ENCODE measurements around the gene KLF11. TPM values are rescaled to one million over a fixed set of nuclear protein-coding genes. Genes with fewer than 3 reads are reported as not detected.

The KLF11 gene
- polyA plus RNA-seq, 3 donors, result 21.0 to 69.8 (median 25.3) TPM

DNA sequence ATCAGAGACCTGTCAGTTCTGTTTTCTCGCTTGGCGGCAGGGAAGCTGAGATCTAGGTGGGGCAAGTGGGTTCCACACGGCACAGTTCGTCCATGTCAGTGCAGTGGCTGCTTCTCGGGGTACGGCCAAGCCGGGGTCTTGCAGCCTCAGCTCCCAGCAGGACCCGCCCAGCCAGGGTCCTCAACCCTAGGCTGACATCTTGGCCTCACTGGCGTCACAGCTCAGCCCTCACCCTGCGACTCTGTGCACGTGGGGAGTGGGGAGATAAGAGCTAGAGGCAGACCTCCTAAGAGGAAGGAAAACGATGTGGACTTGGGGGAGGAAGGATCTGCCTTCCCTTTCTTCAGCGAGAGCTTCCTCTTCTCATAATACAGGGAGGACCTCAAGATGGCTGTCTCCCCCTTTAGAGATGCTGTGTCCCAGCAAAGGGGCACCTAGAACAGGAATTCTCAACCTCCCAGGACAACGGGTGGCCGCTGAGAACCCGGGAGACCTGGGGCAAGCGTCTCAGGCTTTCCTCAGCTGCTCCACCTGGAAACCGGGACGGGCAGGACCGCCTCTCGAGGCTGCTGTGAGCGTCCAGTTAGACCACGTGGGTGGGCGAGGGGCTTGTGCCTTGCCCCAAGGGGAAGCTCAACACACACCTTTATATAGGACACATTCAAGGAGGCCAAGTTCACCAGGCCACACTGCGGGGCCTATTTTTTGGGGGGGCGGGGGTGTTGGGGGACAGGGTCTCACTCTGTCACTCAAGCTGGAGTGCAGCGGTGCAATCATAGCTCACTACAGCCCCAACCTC lies 23.5 kb upstream of the KLF11 start:
- Mint-ChIP-seq H3K9me3 (peaks cover 0 to 12% (median 3%) of the 10 kb centered on the region in 7 donors), H3K4me3 (peak overlapping the region; percentile 24 to 64), H3K4me1 (peaks cover 31% of the 10 kb centered on the region), H3K27ac (peak overlapping the region; percentile 64 to 89 (median 86)), H3K27me3 (ENCODE audit: low read depth in 3 of 3) (peaks cover 3 to 9% (median 6%) of the 10 kb centered on the region in 3 donors), H3K36me3 (no peaks in the 10 kb centered on the region)
- 85% methylated on average over 19 of the region's 27 CpGs for WGBS (ENCODE audit: insufficient coverage)
- peaks cover 22 to 32% of the 10 kb centered on the region in 2 donors for H3K4me1 ChIP-seq (ENCODE audit: control insufficient read depth in 1 of 2, insufficient read depth in 2 of 2, low read length in 2 of 2)
- no peaks in the 10 kb centered on the region for H4K20me1 ChIP-seq (ENCODE audit: insufficient read depth, low read length)
- TF ChIP-seq, protein P1, sequence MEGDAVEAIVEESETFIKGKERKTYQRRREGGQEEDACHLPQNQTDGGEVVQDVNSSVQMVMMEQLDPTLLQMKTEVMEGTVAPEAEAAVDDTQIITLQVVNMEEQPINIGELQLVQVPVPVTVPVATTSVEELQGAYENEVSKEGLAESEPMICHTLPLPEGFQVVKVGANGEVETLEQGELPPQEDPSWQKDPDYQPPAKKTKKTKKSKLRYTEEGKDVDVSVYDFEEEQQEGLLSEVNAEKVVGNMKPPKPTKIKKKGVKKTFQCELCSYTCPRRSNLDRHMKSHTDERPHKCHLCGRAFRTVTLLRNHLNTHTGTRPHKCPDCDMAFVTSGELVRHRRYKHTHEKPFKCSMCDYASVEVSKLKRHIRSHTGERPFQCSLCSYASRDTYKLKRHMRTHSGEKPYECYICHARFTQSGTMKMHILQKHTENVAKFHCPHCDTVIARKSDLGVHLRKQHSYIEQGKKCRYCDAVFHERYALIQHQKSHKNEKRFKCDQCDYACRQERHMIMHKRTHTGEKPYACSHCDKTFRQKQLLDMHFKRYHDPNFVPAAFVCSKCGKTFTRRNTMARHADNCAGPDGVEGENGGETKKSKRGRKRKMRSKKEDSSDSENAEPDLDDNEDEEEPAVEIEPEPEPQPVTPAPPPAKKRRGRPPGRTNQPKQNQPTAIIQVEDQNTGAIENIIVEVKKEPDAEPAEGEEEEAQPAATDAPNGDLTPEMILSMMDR (IDR thresholded peaks at IDR 0.05), result no peak
- intact Hi-C loops (cut with micrococcal nuclease), result no loop called here
- no peaks in the 10 kb centered on the region for H3K79me2 ChIP-seq (ENCODE audit: insufficient read depth, low read length)
- DNase-seq, result peak; percentile 31 to 59 (median 48)
- H3K4me2 ChIP-seq (replicated peaks; ENCODE audit: extremely low read depth, low read length, poor library complexity, severe bottlenecking), result peak overlapping the region; percentile 31
- H3K4me3 ChIP-seq (replicated peaks in 1 of 3; ENCODE audit: low read depth in 2 of 3, low read length in 3 of 3), result peak overlapping the region in 1 of 3 experiments; percentile 15
- peak overlapping the region; percentile 71 to 85 for H3K27ac ChIP-seq (ENCODE audit: low read depth in 1 of 2, low read length in 2 of 2)
- peak overlapping the region; percentile 15 for H3K9ac ChIP-seq (ENCODE audit: insufficient read depth, low read length, poor library complexity, severe bottlenecking)
- no peaks in the 10 kb centered on the region for H3K27me3 ChIP-seq (ENCODE audit: control insufficient read depth in 2 of 2, insufficient read depth in 2 of 2, low read length in 2 of 2)
- peaks cover 3 to 4% of the 10 kb centered on the region in 2 donors for H3K9me3 ChIP-seq (replicated peaks in 1 of 2; ENCODE audit: control insufficient read depth in 1 of 2, insufficient read depth in 1 of 2, low read length in 2 of 2)
- peak overlapping the region; percentile 52 for H2AFZ ChIP-seq (ENCODE audit: insufficient read depth, low read depth, low read length, poor library complexity, severe bottlenecking)
- no peaks in the 10 kb centered on the region for H3K36me3 ChIP-seq (replicated peaks in 1 of 2; ENCODE audit: control insufficient read depth in 1 of 2, insufficient read depth in 2 of 2, low read length in 2 of 2)

DNA sequence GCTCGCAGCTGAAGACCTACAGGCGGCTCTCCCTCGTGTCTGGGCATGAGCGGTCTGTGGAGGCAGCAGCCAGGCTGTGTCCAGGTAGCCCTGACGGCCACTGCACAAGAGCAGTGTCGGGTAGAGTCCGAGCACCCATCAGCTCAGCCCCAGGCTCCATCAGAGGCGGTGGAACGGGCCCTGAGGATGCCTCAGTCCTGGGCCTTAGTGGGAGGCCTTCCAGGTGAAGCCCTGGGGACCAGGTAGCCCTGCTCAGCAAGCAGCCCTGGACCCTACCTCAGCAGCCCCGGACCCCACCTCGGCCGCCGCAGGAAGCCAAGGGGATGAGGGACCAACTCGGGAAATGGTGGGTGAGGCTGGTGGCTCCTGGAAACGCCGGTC lies 21.3 kb upstream of the KLF11 start:
- no peaks in the 10 kb centered on the region for H3K27me3 ChIP-seq (ENCODE audit: control insufficient read depth in 2 of 2, insufficient read depth in 2 of 2, low read length in 2 of 2)
- H4K20me1 ChIP-seq (ENCODE audit: insufficient read depth, low read length), result no peaks in the 10 kb centered on the region
- H3K27ac ChIP-seq (ENCODE audit: low read depth in 1 of 2, low read length in 2 of 2), result no peak overlapping the region
- peaks cover 22 to 32% of the 10 kb centered on the region in 2 donors for H3K4me1 ChIP-seq (ENCODE audit: control insufficient read depth in 1 of 2, insufficient read depth in 2 of 2, low read length in 2 of 2)
- intact Hi-C loops (cut with micrococcal nuclease), result no loop called here
- DNase-seq, result no peak
- no peak overlapping the region for H3K4me3 ChIP-seq (replicated peaks in 1 of 3; ENCODE audit: low read depth in 2 of 3, low read length in 3 of 3)
- Mint-ChIP-seq H3K36me3 (no peaks in the 10 kb centered on the region), H3K27ac (no peak overlapping the region), H3K4me3 (no peak overlapping the region), H3K9me3 (peaks cover 0 to 9% (median 7%) of the 10 kb centered on the region in 7 donors), H3K4me1 (peaks cover 31% of the 10 kb centered on the region), H3K27me3 (ENCODE audit: low read depth in 3 of 3) (peaks cover 0 to 6% (median 5%) of the 10 kb centered on the region in 3 donors)
- no peak overlapping the region for H3K9ac ChIP-seq (ENCODE audit: insufficient read depth, low read length, poor library complexity, severe bottlenecking)
- H3K9me3 ChIP-seq (replicated peaks in 1 of 2; ENCODE audit: control insufficient read depth in 1 of 2, insufficient read depth in 1 of 2, low read length in 2 of 2), result peaks cover 0 to 4% of the 10 kb centered on the region in 2 donors
- TF ChIP-seq, protein P1 (IDR thresholded peaks at IDR 0.05), result no peak
- 98% methylated on average over 15 of the region's 16 CpGs for WGBS (ENCODE audit: insufficient coverage)
- H3K36me3 ChIP-seq (replicated peaks in 1 of 2; ENCODE audit: control insufficient read depth in 1 of 2, insufficient read depth in 2 of 2, low read length in 2 of 2), result no peaks in the 10 kb centered on the region
- no peak overlapping the region for H2AFZ ChIP-seq (ENCODE audit: insufficient read depth, low read depth, low read length, poor library complexity, severe bottlenecking)
- H3K4me2 ChIP-seq (replicated peaks; ENCODE audit: extremely low read depth, low read length, poor library complexity, severe bottlenecking), result no peak overlapping the region
- H3K79me2 ChIP-seq (ENCODE audit: insufficient read depth, low read length), result no peaks in the 10 kb centered on the region
